Loucy (cell line): ENCODE measurements around the gene FAM217B.

Source experiments
- H2AFZ ChIP-seq: fragments of 200-600 bp; sonication (generic); 2 replicates; pipeline ENCODE4 v1.6.0; 2016; ENCODE audit warnings: antibody characterized with exemption, mild to moderate bottlenecking, low read length, moderate library complexity
- H3F3A ChIP-seq: fragments of 200-600 bp; 2 replicates; pipeline ENCODE4 v1.6.0; 2016; ENCODE audit warnings: antibody characterized with exemption, low read depth, mild to moderate bottlenecking
- H3K27me3 ChIP-seq: fragments of 200-600 bp; sonication (generic); 2 replicates; pipeline ENCODE4 v1.6.1; 2014; ENCODE audit warnings: low read length, mild to moderate bottlenecking; ENCODE audit not compliant: insufficient read depth, poor library complexity, severe bottlenecking
- H3K36me3 ChIP-seq: fragments of 200-600 bp; sonication (generic); 2 replicates; pipeline ENCODE4 v1.6.1; 2016; ENCODE audit warnings: low read length; ENCODE audit not compliant: insufficient read depth
- H3K4me1 ChIP-seq: fragments of 200-600 bp; sonication (generic); 2 replicates; pipeline ENCODE4 v1.5.1; 2014; ENCODE audit warnings: low read length, mild to moderate bottlenecking; ENCODE audit not compliant: insufficient read depth, poor library complexity, severe bottlenecking
- H3K4me2 ChIP-seq: fragments of 200-600 bp; sonication (generic); 2 replicates; pipeline ENCODE4 v1.6.0; 2014; ENCODE audit warnings: antibody characterized with exemption, low read length, low read depth, mild to moderate bottlenecking; ENCODE audit not compliant: poor library complexity, severe bottlenecking
- H3K4me3 ChIP-seq: fragments of 200-600 bp; sonication (generic); 2 replicates; pipeline ENCODE4 v1.5.1; 2014; ENCODE audit warnings: low read length, mild to moderate bottlenecking, mixed read lengths; ENCODE audit not compliant: poor library complexity, severe bottlenecking
- H3K79me2 ChIP-seq: fragments of 200-600 bp; sonication (generic); 2 replicates; pipeline ENCODE4 v1.6.1; 2014; ENCODE audit warnings: low read length; ENCODE audit not compliant: insufficient read depth
- H3K9ac ChIP-seq: fragments of 200-600 bp; sonication (generic); 2 replicates; pipeline ENCODE4 v1.6.0; 2014; ENCODE audit warnings: mild to moderate bottlenecking, low read depth, low read length, moderate library complexity; ENCODE audit not compliant: poor library complexity, severe bottlenecking
- H3K9me2 ChIP-seq: fragments of 200-600 bp; sonication (generic); replicated peaks from 2 replicates; pipeline ENCODE4 v1.6.1; 2016; ENCODE audit warnings: low read depth, low read length, mixed read lengths
- H3K9me3 ChIP-seq: fragments of 200-600 bp; sonication (generic); 2 replicates; pipeline ENCODE4 v1.6.1; 2014; ENCODE audit warnings: mild to moderate bottlenecking, antibody characterized with exemption, low read length, low read depth; ENCODE audit not compliant: insufficient read depth
- H4K20me1 ChIP-seq: fragments of 200-600 bp; sonication (generic); 2 replicates; pipeline ENCODE4 v1.6.0; 2014; ENCODE audit warnings: antibody characterized with exemption, low read length, mild to moderate bottlenecking; ENCODE audit not compliant: insufficient read depth, poor library complexity, severe bottlenecking
- EZH2phosphoT487 ChIP-seq: fragments of 200-600 bp; IDR thresholded peaks from 2 replicates; pipeline ENCODE4 v1.6.1; 2018; ENCODE audit warnings: antibody characterized with exemption, mild to moderate bottlenecking, moderate library complexity, borderline replicate concordance
- TF ChIP-seq, protein P1 (sequence below): fragments of 200-600 bp; sonication (generic); conservative IDR thresholded peaks from 2 replicates; pipeline ENCODE4 v1.5.1; 2014; ENCODE audit warnings: mild to moderate bottlenecking, antibody characterized with exemption, low read length

The FAM217B gene

DNA sequence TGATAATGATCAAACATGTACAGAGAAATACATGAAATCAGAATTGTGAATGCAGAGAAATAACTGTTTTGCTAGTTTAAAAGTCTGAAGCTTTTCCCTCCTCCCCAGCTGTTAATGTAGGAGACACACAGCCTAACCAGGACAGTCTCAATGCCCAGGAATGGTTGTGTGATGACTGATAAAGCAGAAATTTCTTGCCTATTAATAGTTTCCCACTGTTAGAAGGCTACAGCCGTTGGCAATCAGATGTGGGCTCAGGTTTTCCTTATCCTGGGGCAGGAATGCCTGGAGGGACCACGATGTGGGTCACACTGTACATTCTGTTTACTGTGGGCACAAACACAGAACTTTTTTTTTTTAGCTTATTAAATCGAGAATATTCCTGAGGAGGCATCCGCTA, 2.0 kb upstream of the FAM217B start:
- TF ChIP-seq, protein P1, sequence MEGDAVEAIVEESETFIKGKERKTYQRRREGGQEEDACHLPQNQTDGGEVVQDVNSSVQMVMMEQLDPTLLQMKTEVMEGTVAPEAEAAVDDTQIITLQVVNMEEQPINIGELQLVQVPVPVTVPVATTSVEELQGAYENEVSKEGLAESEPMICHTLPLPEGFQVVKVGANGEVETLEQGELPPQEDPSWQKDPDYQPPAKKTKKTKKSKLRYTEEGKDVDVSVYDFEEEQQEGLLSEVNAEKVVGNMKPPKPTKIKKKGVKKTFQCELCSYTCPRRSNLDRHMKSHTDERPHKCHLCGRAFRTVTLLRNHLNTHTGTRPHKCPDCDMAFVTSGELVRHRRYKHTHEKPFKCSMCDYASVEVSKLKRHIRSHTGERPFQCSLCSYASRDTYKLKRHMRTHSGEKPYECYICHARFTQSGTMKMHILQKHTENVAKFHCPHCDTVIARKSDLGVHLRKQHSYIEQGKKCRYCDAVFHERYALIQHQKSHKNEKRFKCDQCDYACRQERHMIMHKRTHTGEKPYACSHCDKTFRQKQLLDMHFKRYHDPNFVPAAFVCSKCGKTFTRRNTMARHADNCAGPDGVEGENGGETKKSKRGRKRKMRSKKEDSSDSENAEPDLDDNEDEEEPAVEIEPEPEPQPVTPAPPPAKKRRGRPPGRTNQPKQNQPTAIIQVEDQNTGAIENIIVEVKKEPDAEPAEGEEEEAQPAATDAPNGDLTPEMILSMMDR, result no peak
- no peak for TF ChIP-seq EZH2phosphoT487
- Histone ChIP-seq H2AFZ (no peak overlapping the region), H3K4me2 (peak overlapping the region; percentile 57), H3K27me3 (no peaks in the 10 kb centered on the region), H4K20me1 (no peaks in the 10 kb centered on the region), H3K4me3 (peak overlapping the region; percentile 56), H3K9me2 (no peaks in the 10 kb centered on the region), H3K9me3 (no peaks in the 10 kb centered on the region), H3K79me2 (peaks cover 34% of the 10 kb centered on the region), H3K9ac (no peak overlapping the region), H3F3A (0 out of 2 replicates have a peak, but pooled peaks cover 2% of the 10 kb centered on the region), H3K4me1 (peaks cover 37% of the 10 kb centered on the region), H3K36me3 (0 out of 2 replicates have a peak, but pooled peaks cover 7% of the 10 kb centered on the region)

GRCh38 chr20:59938696-59939051, 1.5 kb upstream of the FAM217B start:
- H3K79me2 ChIP-seq, result peaks cover 34% of the 10 kb centered on the region
- no peaks in the 10 kb centered on the region for H3K27me3 ChIP-seq
- TF ChIP-seq, protein P1, result no peak
- TF ChIP-seq EZH2phosphoT487, result no peak

GRCh38 chr20:59939052-59939878, 924 bp upstream of the FAM217B start:
- Histone ChIP-seq H3K79me2 (peaks cover 34% of the 10 kb centered on the region), H3K9me3 (no peaks in the 10 kb centered on the region), H3K4me1 (peaks cover 37% of the 10 kb centered on the region), H4K20me1 (no peaks in the 10 kb centered on the region), H3K36me3 (peaks cover 14% of the 10 kb centered on the region; the same call in 1 of the 2 replicates), H3K27me3 (no peaks in the 10 kb centered on the region), H3K9me2 (no peaks in the 10 kb centered on the region), H3K4me2 (peak overlapping the region; percentile 64), H3F3A (0 out of 2 replicates have a peak, but pooled peaks cover 2% of the 10 kb centered on the region), H2AFZ (0 out of 2 replicates have a peak overlapping the region, but pooled peaks have one; percentile 88), H3K4me3 (peak overlapping the region; percentile 81), H3K9ac (peak overlapping the region; percentile 81)
- TF ChIP-seq, protein P1, result no peak
- TF ChIP-seq EZH2phosphoT487, result no peak

More at GRCh38 chr20:59938696-59939051, 1.5 kb upstream of the FAM217B start:
- H2AFZ ChIP-seq, result no peak overlapping the region
- peaks cover 8% of the 10 kb centered on the region; the same call in 1 of the 2 replicates for H3K36me3 ChIP-seq
- peak overlapping the region; percentile 57 for H3K4me2 ChIP-seq
- no peaks in the 10 kb centered on the region for H4K20me1 ChIP-seq
- no peak overlapping the region for H3K9ac ChIP-seq
- H3K9me2 ChIP-seq, result no peaks in the 10 kb centered on the region
- peaks cover 37% of the 10 kb centered on the region for H3K4me1 ChIP-seq
- peak overlapping the region; percentile 56 for H3K4me3 ChIP-seq
- 0 out of 2 replicates have a peak, but pooled peaks cover 2% of the 10 kb centered on the region for H3F3A ChIP-seq
- no peaks in the 10 kb centered on the region for H3K9me3 ChIP-seq
